Stimulated activated CD8-positive, alpha-beta memory T cell treated with anti-CD3 and anti-CD28 coated beads, Interleukin-15, amount 100 ng/mL, for 4 hours (primary cell): ENCODE measurements around the gene MRPS23.

Source experiments
- DNase-seq, 2 donors: peaks; one replicate each; pipeline ENCODE4 v3.0.0-alpha.2; 2020; ENCODE audit warnings: low read depth in 2 of 2

Gene MRPS23

GRCh38 chr17:57879437-57880085 is 29.7 kb upstream of the MRPS23 start:
- DNase-seq, result no peak

- no peak for DNase-seq
These were observed 28.0 kb upstream of the MRPS23 start for GRCh38 chr17:57877803-57878377.

DNA sequence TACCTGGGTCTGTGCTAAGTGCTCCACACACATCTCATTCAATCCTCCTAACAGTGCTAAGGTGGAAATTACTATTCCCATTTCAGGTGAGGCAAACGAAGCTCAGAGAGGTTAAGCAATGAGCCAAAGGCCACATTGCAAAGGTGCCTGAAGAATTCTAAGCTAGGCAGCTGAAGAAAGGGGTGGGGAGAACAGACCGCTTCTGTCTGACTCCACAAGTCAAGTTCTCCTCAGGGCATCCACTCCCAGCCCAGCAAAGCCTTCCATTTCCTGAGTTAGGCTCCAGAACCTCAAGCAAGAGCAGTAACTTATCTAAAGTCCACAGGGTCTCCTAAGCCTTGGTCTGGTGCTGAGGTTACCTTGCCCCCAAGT is 27.0 kb upstream of the MRPS23 start:
- DNase-seq, result no peak

DNA sequence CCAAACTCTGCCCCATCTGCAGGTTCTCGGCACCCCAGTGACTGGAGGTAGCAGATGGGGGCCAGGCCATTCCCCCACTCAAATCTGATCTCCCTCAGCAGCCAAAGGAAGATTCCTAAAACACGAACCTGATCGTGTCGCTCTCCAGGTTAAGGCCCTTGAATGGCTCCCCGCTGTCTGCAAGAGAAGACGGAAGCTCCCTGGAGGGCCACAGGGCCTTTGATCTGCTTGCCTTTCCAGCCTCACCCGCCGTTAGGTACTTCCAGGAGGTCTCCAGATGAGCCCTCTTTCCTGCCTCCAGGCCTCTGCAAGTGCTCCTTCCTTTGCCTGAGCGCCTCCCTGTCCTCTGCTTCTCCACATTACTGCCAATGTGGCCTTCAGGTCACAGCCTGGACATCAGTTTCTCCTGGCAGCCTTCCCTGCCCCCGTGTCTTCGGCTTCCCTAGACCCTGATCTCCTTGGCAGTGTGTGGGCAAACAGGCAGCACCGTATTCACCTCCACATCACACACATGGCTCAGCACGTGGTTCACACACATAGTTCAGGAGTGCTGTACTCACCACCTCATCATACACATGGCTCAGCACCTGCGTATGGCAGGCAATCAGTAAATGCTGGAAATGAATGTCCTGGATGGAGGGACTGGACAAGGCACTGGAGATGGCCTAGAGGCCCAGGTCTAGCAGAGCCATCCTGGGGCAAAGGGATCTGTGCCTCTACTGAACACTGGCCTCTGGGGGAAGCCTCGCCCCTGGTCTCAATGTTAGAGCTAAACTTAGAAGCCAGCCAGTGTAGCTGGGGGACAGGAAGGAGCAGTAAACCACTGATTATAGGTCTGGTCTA is 26.4 kb upstream of the MRPS23 start:
- no peak for DNase-seq

DNA sequence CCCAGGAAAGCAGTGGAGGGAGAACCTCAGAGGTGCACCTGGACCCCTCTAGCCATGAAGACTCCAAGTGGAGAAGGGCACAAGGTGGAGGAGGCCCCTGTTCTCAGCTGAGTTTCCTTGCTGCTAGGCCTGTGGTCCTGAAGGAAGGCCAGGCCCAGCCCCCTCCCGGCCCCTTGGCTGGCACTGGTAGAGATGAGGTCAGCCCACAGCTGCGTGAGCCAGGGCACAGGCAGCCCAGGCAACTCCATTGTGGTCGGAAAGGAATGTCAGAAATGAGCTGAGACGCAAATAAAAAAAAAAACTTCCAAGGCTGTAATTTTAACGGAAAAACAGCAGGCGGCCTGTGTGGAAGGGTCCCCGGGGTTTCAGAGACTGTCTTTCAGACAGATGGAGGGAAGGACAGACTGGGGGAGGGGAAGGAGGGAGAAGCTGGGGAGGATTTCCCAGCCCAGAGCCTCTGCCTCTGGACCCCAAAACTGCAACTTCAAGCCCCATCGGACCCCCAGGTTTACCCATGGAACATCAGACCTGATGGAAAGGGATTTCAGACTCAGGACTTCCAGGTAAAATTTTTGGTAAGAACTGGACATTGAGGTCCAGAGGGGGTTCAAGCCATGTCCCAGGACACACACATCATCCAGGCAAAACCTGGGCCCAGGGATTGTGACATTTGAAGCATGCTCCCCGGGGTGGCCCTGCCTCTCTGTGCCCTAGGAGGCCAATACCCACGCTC is 25.6 kb upstream of the MRPS23 start:
- DNase-seq, result no peak

DNA sequence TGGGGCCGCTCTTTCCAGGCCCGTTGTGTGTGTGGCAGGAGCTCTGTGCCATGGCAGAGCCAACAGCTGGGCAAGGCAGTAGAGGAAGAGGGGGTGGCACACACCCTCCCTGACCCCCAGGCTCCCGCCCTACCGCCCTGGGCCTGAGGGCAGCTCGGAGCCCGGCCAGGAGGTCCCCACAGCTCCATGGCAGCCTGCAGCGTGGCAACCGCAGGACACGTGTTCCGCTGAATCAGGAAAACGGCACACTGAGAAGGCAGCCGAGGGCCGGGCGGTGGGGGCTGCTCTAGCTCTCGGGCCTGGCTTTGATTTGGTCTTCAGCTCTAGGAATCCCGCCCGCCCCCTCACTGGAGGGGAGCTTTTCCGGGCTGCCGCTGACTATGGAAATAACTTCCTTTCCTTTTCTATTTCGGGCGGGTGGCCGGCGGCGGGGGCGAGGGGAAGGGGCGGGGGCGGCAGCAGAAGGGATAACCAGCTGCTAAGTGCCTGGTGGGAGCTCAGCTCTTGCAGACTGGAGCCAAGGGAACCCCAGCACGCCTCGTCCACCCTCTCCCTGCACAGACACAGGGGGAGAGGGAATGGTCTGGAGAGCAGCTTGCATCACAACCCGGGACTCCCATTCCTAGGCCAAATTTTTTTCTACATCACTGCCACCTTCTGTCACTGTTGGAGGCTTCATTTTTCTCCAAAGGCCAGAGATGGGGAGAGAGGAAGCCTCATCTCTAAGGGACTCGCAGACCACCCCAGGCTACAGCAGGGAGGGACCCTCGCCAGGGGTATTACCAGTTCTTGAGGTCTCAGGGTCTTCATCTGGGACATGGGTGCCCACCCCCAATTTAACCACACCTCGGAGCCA is 24.8 kb upstream of the MRPS23 start:
- no peak for DNase-seq

DNA sequence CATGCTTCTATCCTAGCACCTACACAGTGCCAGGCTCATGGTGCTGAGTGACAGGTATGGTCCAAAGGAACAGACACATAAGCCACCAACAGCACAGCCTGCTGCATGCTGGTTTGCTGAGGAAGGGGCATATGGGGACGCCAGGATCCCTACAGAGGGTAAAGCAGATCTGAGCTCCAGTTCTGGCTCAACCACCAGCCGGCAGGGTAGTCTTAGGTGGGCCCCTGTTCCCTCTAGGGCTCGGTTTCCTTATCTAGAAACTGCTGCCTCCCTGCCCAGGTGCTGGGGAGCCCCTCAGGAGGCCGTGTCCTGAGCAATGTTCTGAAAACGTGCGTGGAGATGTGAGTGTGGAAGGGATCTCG is 24.2 kb upstream of the MRPS23 start:
- no peak for DNase-seq

- no peak for DNase-seq
These were observed 23.6 kb upstream of the MRPS23 start for GRCh38 chr17:57873261-57874057.

- no peak for DNase-seq
These were observed 22.7 kb upstream of the MRPS23 start for GRCh38 chr17:57872536-57872935.

DNA sequence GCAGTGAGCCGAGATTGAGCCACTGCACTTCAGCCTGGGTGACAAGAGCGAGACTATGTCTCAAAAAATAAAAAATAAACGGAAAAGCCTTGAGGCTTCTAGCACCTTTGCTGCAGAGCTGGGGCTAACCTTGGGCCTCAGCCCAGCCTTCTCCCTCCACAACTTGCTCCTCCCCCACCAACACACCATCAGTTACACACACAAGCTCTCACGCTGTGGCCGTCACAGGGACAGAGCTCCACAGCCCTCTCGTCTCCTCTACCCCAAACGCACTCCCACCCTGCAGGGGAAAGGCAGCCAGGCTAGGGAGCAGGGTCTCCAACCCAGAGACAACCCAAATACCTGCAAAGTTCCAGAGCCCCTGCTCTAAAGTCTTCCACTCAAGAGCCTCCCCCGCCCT is 22.0 kb upstream of the MRPS23 start:
- no peak for DNase-seq

DNA sequence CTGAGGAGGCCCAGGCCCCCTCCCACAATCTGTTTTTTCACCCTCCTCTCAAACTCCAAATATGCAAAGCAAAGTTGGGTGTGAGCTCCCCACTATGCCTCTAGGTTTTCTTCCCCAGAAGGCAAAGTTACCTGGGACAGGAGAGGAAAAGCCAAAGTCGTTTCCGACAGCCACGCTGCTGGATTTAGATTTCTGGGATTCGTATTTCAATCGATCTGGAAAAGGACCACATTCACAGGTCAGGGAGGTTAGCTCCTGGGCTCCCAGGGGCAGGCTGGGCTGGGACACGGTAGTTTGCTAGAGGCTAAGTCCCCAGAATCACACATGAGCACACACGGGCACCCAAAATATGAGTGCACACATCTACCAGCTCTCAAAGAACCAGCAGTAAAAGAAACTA is 21.3 kb upstream of the MRPS23 start:
- DNase-seq, result no peak

GRCh38 chr17:57870283-57870635 is 20.4 kb upstream of the MRPS23 start:
- DNase-seq, result no peak

DNA sequence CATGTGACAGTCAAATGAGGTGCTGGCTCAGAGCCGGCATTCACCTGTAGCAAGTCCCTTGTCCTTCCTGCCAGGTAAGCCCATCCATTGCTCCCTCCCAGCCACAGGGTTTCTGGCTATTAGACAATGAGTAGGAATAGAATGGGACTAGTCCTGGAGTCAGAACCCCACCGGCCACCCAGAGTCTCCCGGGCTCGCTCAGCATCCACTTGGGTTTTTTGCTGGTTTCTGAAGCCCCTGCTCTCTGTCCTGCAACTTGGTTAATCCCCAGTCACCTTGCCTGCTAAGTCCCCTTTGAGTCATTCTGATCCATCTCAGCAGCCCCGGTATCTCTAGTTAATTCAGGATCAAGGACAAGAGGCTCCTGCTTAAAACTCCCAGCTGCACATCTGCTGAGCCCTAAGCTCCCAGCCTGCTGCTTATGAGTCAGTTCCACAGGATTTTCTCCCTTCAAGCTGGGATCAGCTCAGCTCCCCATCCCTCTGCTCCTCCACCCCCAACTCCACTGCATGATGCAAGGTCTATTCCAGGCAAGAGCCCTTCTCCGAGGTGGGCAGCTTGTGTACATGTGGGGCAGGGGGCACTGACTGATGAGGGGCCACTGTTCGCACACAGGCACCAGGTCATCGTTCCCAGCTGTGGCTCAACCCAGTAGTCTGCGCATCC is 19.9 kb upstream of the MRPS23 start:
- DNase-seq, result no peak

GRCh38 chr17:57868910-57869616 is 19.2 kb upstream of the MRPS23 start:
- DNase-seq, result no peak

DNA sequence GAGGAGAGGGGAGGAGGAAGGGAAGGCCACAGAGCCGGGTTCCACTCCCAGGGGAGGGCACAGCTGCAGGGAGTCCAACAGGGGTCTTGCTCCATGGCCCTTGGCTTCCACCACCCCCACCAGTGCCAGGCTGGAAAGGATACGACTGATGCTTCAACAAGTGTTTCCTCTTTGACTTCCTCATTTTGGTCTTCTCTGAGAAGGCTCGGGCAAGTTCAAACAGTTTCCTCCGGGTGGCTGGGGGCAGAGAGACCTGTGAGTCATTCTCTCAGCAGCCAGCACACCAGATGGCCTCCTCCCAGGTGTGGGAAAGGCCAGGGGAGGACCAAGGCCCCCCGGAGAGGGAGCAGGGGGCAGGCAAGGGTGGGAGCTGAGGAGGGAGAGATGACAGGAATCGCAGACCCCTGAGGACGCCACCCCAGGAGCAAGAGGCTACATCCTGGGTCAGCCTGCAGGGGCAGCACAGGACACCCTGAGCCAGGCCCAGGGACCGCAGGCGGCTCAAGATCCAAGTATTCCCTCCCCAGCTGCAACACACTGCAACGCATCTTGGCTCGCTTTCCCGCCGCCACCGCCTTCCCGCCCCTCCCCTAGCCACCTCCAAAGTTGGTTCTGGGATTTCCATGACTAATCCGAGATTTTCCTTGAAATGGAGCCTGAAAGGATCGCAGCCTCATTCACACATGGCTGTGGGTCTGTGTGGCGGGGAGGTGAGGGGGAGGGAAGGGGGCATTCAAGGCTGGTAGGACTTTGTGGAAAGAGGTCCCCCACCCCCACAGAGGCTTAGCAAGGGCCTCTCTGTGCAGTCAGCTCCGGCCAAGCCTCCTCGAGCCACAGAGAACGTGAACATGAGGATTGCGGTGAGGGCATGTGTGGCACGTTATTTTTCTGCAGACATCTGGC is 18.4 kb upstream of the MRPS23 start:
- DNase-seq, result no peak

DNA sequence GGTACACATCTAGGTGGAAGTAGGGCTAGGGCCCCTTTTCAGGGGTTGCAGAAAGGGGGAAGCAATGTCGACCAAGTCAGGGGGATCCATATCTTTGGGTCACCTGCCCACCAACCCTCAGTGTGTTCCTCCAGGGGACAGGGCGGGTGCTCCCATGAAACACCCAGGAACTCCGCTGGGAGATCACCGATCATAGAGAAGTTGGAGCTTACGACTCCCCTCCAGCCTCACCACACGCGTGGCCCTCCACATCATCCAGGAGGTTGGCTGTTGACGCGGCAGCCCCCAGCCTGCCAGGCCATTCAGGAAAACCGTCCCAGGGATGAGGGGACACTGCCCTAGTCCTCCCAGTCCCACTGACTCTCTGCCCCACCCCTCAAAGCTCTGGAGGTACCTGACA is 17.3 kb upstream of the MRPS23 start:
- DNase-seq, result no peak

DNA sequence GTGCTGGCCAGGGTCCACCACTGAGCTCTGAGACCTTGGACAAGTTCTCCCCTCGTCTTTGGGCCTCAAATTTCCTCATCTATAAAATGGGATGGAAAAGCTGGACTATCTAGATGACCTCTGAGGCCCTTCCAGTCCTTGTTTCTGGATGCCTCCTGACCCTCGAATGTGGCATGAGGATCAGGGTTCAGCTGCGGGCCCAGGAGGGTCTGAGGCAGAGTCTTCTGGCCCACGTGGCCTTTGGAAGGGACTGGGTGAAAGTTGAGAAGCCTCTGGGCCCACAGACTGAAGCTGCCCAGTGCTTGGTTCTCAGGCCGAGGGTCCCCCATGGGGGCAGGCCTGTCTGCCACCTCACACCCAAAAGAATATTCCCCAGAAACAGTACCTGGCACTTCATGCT is 16.9 kb upstream of the MRPS23 start:
- DNase-seq, result no peak

GRCh38 chr17:57866319-57866718 is 16.5 kb upstream of the MRPS23 start:
- no peak for DNase-seq

- DNase-seq, result no peak
These were observed 14.4 kb upstream of the MRPS23 start for GRCh38 chr17:57864273-57864672.
